ENCODE measurements around the gene NCOA1.

DNA sequence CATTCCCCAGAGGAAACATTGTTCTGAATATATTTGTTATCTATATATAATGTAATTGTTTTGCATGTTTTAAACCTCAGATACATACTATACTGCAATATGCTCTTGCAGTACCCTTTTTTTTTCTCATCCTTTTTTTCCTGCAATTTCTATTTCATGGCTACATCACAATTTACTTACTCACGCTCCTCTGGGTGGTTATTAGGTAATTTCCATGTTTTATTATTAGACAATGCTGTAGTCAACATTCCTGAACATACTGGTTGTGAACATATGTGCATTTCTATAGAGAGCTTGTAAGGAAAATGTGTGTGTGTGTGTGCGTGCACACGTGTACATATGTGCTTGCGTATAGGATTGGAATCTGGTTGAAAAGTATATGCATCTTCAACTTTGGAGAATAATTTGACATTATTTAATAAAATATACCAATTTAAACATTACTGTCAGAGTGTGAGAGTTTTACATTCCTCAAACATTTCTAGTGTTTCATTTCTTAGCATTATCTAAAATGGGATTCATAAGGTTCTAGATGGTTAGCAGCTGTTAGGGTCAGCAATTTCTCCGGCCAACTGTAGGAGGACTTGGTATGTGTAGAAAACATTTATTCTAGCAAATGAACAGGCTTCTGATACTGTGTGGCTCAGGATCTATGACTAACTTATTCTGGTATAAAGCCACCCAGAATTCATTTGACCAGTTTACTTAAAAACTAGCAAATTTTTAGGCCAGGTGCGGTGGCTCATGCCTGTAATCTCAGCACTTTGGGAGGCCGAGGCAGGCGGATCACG, 22.4 kb downstream of the NCOA1 start:
- TF ChIP-seq CTCF (IDR thresholded peaks at IDR 0.05; ENCODE audit: low read depth, low read length, missing input control): no peak
- no peak for TF ChIP-seq RAD21 (IDR thresholded peaks at IDR 0.05)
- no peak for TF ChIP-seq RXRA (IDR thresholded peaks at IDR 0.05)
- TF ChIP-seq REST (IDR thresholded peaks at IDR 0.05): no peak
- no peak for TF ChIP-seq EGR1 (IDR thresholded peaks at IDR 0.05; ENCODE audit: low read depth in 2 of 2)
- no peak for TF ChIP-seq TAF1 (conservative IDR thresholded peaks at IDR 0.05)
- TF ChIP-seq, protein P1, sequence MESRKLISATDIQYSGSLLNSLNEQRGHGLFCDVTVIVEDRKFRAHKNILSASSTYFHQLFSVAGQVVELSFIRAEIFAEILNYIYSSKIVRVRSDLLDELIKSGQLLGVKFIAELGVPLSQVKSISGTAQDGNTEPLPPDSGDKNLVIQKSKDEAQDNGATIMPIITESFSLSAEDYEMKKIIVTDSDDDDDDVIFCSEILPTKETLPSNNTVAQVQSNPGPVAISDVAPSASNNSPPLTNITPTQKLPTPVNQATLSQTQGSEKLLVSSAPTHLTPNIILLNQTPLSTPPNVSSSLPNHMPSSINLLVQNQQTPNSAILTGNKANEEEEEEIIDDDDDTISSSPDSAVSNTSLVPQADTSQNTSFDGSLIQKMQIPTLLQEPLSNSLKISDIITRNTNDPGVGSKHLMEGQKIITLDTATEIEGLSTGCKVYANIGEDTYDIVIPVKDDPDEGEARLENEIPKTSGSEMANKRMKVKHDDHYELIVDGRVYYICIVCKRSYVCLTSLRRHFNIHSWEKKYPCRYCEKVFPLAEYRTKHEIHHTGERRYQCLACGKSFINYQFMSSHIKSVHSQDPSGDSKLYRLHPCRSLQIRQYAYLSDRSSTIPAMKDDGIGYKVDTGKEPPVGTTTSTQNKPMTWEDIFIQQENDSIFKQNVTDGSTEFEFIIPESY (IDR thresholded peaks at IDR 0.05): no peak
- TF ChIP-seq GABPA (IDR thresholded peaks at IDR 0.05 in 1 of 2, conservative IDR thresholded peaks at IDR 0.05 in 1 of 2): no peak
- TF ChIP-seq YY1 (IDR thresholded peaks at IDR 0.05): no peak
- no peak for TF ChIP-seq NR2F2 (IDR thresholded peaks at IDR 0.05)
- TF ChIP-seq JUND (IDR thresholded peaks at IDR 0.05): no peak

All from liver (tissue), 3 donors.